ENCODE results near the gene NRIP3. TPM values are rescaled to one million over a fixed set of nuclear protein-coding genes. Genes with fewer than 3 reads are reported as not detected.
A peak's percentile ranks its signal among the peaks of the same experiment; 100 is the strongest.

Gene NRIP3
- total and polyA plus RNA-seq, 3 donors from 2014 or later: 29.4 to 108 (median 55.1) TPM

DNA sequence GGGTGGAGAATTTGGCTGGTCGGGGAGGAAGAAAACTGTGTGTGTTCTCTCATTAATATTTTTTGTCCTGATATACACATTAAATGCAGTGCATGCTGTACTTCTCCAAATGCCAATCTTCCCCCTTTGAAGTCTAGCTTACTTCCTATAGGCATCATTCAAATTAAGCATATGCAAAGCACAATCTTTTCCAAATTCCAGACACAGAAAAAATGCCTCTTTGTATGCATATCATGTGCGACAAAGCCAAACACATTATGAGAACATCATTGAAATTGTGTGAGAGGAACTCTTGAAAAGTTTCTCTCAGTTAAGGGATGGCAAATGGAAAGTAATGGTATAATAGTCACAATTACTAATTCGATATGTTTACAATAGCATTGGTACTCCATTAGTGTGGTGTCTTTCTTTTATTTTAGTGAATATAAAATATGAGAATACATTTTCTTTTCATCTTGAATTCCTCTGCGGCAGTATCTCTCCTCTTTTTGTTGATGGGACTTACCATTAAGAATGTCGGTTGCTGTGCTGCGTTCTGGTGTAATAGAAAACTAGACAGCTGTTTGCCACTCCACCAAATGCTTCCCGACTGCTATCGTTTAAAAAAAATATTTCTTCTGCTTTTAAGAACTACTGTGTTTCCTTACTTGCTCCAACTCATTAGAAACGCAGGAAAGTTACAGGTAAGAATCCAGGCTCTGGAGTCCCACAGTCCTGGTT, 19.3 kb upstream of the NRIP3 start:
- no peak overlapping the region for H3K27ac ChIP-seq
- H3K4me1 ChIP-seq: no peaks in the 10 kb centered on the region
- no peaks in the 10 kb centered on the region for H3K36me3 ChIP-seq (ENCODE audit: low read depth, missing control alignments)
- TF ChIP-seq, protein P1, sequence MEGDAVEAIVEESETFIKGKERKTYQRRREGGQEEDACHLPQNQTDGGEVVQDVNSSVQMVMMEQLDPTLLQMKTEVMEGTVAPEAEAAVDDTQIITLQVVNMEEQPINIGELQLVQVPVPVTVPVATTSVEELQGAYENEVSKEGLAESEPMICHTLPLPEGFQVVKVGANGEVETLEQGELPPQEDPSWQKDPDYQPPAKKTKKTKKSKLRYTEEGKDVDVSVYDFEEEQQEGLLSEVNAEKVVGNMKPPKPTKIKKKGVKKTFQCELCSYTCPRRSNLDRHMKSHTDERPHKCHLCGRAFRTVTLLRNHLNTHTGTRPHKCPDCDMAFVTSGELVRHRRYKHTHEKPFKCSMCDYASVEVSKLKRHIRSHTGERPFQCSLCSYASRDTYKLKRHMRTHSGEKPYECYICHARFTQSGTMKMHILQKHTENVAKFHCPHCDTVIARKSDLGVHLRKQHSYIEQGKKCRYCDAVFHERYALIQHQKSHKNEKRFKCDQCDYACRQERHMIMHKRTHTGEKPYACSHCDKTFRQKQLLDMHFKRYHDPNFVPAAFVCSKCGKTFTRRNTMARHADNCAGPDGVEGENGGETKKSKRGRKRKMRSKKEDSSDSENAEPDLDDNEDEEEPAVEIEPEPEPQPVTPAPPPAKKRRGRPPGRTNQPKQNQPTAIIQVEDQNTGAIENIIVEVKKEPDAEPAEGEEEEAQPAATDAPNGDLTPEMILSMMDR (IDR thresholded peaks at IDR 0.05): no peak
- TF ChIP-seq POLR2A (IDR thresholded peaks at IDR 0.05): no peak
- intact Hi-C loops (cut with DNase I; ENCODE audit: low total_unique reads): no loop called here
- no peak overlapping the region for H3K4me3 ChIP-seq
- 92 to 95% methylated on average over 9 of the region's 9 CpGs for WGBS, 2 donors
- no peaks in the 10 kb centered on the region for H3K9me3 ChIP-seq
- no peak for DNase-seq
- no peaks in the 10 kb centered on the region for H3K27me3 ChIP-seq

DNA sequence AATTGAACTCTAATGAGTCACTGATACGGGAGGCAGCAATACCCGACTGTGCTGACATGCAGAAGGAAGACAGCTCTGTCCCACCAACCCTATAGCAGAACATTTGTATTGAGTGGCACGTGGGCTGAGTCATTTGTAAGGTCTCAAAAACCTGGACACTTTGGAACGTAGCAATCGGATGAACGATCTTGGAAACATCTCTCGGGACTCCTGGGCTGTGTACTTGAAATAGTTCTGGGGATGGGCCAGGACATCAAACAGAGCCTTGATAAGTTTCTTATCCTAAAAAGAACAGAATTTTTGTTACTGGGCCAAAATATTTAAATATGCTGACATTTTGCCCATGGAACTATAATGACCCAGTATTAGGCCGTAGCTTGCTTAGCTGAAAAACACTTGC, 17.1 kb upstream of the NRIP3 start:
- Histone ChIP-seq H3K36me3 (ENCODE audit: low read depth, missing control alignments) (no peaks in the 10 kb centered on the region), H3K27me3 (no peaks in the 10 kb centered on the region), H3K9me3 (no peaks in the 10 kb centered on the region), H3K4me1 (no peaks in the 10 kb centered on the region), H3K4me3 (no peak overlapping the region), H3K27ac (no peak overlapping the region)
- DNase-seq: no peak
- WGBS, 2 donors: 46 to 58% methylated on average over 8 of the region's 8 CpGs
- TF ChIP-seq POLR2A (IDR thresholded peaks at IDR 0.05): no peak
- intact Hi-C loops (cut with DNase I; ENCODE audit: low total_unique reads): no loop called here

DNA sequence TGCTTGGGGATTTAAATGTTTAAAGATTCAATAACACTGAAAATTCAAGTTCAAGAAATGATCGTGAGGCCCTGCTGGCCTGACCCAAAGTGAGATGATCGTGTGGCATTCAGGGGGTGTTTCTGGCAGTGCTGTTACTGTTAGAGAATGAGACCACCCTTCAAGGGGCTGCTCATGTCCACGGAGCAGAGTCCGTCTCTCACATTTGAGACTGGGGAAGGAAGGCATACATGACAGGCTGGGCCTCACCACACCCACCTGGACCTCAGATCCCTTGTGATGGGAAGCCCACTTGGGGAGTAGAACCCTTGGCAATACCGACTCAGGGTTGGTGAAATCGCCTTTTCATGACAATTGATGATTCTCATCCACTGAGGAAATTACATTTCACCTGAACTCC, 16.1 kb upstream of the NRIP3 start:
- TF ChIP-seq POLR2A (IDR thresholded peaks at IDR 0.05): no peak
- TF ChIP-seq, protein P1 (IDR thresholded peaks at IDR 0.05): no peak
- Histone ChIP-seq H3K4me1 (no peaks in the 10 kb centered on the region), H3K27me3 (no peaks in the 10 kb centered on the region), H3K36me3 (ENCODE audit: low read depth, missing control alignments) (no peaks in the 10 kb centered on the region), H3K9me3 (no peaks in the 10 kb centered on the region), H3K27ac (no peak overlapping the region), H3K4me3 (no peak overlapping the region)
- DNase-seq: no peak
- intact Hi-C loops (cut with DNase I; ENCODE audit: low total_unique reads): loop anchor here (5.0 kb wide), 1 partner anchor 117 kb away; no protein-coding TSS in a partner anchor
- WGBS, 2 donors: 91 to 96% methylated on average over 6 of the region's 6 CpGs

DNA sequence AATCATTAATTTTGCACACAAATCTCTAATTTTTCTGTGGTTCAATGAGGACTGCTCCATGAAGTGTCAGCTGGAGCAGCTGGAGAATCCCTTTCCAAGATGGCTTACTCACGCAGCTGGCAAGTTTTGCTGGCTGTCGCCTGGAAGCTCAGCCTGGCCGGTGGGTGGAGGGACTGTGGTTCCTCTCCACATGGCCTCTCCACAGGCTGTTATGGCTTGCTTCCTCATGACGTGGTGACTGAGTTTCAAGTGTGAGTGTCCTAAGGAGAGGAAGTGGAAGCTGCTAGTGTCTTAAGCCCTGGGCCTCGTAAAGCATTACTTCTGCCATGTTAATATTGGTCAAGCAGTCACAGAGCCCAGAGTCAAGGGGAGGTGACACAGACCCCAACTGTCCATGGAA, 14.0 kb upstream of the NRIP3 start:
- no peaks in the 10 kb centered on the region for H3K4me1 ChIP-seq
- no peaks in the 10 kb centered on the region for H3K36me3 ChIP-seq (ENCODE audit: low read depth, missing control alignments)
- peak; percentile 29 for DNase-seq
- no peaks in the 10 kb centered on the region for H3K27me3 ChIP-seq
- no peak overlapping the region for H3K27ac ChIP-seq
- no peak overlapping the region for H3K4me3 ChIP-seq
- no peak for TF ChIP-seq POLR2A (IDR thresholded peaks at IDR 0.05)
- TF ChIP-seq, protein P1 (IDR thresholded peaks at IDR 0.05): no peak
- H3K9me3 ChIP-seq: no peaks in the 10 kb centered on the region
- 86% methylated on average over 5 of the region's 5 CpGs for WGBS, 2 donors
- intact Hi-C loops (cut with DNase I; ENCODE audit: low total_unique reads): loop anchor here (5.0 kb wide), 1 partner anchor 120 kb away; no protein-coding TSS in a partner anchor

DNA sequence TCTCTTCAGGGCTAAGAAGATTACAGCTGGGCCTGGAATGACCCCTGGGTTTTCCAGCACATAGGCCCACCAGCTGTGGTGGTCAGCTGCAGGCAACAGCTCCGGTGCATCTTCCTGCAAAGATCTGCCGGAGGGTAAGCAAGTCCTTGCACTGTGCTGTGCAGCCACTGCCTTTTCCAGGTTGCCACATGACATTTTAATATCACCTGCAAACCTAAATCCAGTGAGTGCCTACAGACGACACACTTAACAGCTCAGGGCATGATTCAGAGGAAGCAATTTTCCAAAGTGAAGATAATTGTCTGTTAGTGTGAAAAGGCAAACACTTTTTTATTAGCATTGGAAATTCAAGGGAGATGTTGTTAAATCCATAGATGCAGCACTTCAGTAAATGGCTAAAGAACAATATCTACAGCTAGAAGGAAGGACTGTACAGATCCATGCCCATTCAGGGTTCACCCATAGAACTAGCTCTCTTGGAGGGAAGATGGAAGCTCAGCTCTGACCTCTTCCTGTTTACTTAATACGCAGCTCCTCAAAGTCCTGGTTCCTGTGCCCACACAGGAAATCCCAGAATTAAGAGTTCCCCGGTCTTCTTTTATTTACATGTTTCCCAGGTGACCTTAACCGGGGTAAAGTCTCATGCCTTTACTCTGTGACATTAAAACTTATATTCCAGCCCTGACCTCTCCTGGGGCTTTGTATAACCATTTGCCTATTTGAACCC, 13.3 kb upstream of the NRIP3 start:
- H3K9me3 ChIP-seq: no peaks in the 10 kb centered on the region
- no peak for TF ChIP-seq POLR2A (IDR thresholded peaks at IDR 0.05)
- TF ChIP-seq, protein P1 (IDR thresholded peaks at IDR 0.05): no peak
- no peaks in the 10 kb centered on the region for H3K27me3 ChIP-seq
- no peak overlapping the region for H3K4me3 ChIP-seq
- 87 to 89% methylated on average over 6 of the region's 6 CpGs for WGBS, 2 donors
- intact Hi-C loops (cut with DNase I; ENCODE audit: low total_unique reads): loop anchor here (5.0 kb wide), 1 partner anchor 120 kb away; no protein-coding TSS in a partner anchor
- H3K27ac ChIP-seq: no peak overlapping the region
- H3K4me1 ChIP-seq: no peaks in the 10 kb centered on the region
- H3K36me3 ChIP-seq (ENCODE audit: low read depth, missing control alignments): no peaks in the 10 kb centered on the region
- no peak for DNase-seq
